GM11168 (cell line): ENCODE measurements around the gene MYBPC1.
"Not testable (repeated sequence)": the region's sequence is repeated elsewhere in the genome, so short reads cannot be mapped to it uniquely, and the experiment has no call there.

Experiments
- in situ Hi-C: fragments of 300-500 bp; cut with MboI; formaldehyde crosslinking; loops from one replicate; pipeline ENCODE4 v1.12.0; 2022; ENCODE audit warnings: low sequenced_read_pairs; ENCODE audit not compliant: unreplicated experiment

The MYBPC1 gene

DNA sequence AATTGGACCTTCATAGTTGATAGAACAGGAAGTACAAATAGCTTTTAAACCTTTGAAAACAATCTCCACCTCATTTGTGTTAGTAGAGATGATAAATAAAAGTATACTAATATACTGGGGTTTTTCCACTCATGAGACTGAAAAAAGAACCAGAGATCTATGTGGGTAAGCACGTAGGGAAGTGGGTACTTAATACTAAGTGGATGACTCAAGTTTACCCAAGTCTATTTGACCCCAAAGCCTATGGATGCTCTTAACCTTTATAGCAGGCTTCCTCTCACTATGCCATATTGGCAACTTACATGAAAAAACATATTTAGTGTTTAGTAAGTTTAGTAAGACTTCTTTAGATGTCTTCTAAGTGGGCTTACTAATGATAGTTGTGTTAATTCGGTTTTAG, 53.4 kb downstream of the MYBPC1 start:
- in situ Hi-C loops, result no loop called here

DNA sequence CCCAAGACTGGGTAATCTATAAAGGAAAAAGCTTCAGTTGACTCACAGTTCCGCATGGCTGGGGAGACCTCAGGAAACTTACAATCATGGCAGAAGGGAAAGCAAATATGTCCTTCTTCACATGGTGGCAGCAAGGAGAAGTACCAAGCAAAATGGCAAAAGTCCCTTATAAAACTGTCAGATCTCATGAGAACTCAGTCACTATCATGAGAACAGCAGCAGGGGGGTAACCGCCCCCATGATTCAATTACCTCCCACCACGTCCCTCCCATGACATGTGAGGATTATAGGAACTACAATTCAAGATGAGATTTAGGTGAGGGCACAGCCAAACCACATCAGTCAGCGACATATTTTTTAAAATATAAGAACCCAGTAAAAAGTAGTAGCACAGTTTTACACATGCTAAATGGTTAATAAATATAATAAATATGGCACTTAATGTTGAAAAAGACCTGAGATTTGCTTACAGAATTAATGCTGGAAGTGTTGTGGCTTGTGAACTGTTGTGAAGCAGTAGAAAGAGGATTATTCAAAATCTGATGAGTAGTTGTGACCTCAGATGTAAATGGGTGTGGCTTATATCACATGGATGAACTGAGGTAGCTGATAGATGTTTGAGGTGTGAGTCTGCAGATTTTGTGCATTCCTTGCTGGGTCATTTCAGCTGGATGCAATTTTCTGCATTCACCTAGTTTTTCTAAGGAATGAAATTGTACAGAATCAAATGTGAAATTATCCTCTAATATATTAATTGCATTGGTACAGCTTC, 55.8 kb downstream of the MYBPC1 start:
- in situ Hi-C loops, result no loop called here

- in situ Hi-C loops, result no loop called here
These were observed 58.3 kb downstream of the MYBPC1 start for GRCh38 chr12:101653030-101653429.

- in situ Hi-C loops, result no loop called here
These were observed 58.7 kb downstream of the MYBPC1 start for GRCh38 chr12:101653503-101653902.

DNA sequence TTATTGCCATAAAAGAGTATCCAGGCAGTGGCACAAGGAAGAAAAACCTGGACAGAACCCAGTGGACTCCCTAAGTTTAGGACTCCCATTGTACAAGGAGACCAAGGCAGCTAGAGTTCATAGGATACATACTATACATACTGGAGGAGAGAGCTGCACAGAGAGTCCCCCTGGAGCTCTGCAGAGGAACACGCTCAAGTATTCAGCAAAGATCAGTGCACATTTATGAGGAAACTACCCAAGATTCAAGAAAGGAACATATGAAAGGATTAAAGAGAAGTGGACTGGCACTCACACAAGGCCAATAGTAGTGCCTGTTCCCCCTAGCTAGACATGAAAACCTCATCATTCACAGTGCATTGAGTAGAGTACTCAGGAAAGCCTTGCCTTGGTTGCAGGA, 59.7 kb downstream of the MYBPC1 start:
- in situ Hi-C loops, result no loop called here

- in situ Hi-C loops, result no loop called here
These were observed 60.6 kb downstream of the MYBPC1 start for GRCh38 chr12:101655393-101655792.

GRCh38 chr12:101660662-101661061, 65.9 kb downstream of the MYBPC1 start:
- in situ Hi-C loops, result not testable (repeated sequence)

GRCh38 chr12:101663298-101663697, 68.5 kb downstream of the MYBPC1 start:
- in situ Hi-C loops, result no loop called here

DNA sequence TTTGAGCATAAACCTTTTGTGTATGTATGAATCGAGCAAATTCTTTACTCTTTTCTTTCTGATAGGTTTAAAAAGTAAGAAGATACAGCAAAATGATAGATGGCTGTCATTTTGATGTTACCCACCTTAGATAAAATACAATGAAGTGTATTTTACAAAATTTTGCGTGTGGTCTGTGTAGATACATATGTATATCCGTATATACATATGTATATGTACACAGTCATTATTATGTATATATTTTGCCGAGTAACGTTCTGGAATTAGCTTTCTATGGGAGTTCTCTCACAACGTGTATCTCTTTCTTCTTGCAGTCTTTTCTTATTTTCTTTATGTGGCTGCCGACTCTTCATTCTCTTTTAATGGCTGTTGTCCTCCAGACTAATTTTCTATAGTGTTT, 70.2 kb downstream of the MYBPC1 start:
- in situ Hi-C loops, result no loop called here

DNA sequence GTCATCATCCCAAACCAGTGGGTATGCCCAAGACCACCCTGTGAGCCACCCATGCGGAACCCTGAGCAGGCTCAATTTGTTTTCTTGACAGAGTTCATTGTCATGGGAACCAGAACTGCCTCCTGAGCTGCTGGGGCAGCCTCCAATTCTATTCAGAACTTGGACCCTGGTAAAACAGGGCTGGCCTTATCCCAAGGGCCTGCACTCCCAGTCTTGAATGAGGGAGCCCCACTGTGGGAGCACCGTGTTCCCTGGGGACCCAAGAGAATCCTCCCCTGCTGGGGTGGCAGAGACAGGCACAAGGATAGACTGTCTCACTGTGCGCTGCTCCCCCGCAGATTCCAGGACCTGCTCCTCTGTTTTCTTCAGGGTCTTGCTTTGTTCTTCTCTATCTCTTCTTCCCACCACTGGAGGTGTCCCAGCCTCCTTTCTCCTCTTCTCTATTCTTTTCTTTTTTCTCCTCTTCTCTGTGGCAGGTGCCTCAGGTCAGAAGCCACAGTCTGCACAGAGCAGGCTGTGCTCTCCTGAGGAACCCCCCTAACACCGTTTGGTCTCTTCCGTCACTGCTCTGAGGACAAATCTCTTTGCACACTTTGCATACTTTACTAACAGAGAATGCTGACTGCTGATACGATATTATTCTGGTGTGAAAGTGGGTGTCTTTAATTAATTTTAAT, 71.4 kb downstream of the MYBPC1 start:
- in situ Hi-C loops, result no loop called here

DNA sequence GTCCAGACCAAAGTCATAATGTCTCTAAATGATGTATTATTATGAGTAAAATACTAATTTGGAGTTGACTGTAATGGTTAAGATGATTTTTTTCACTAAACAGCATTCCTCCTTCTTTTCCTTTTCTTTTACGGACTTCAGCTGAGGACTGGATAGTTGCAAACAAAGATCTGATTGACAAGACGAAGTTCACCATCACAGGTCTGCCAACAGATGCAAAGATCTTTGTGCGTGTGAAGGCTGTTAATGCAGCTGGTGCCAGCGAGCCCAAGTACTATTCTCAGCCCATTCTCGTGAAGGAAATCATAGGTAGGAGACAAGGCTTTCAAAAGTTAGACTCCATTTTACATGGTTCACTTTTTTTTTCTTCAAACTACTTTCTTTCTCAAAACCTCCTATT, 72.8 kb downstream of the MYBPC1 start:
- in situ Hi-C loops, result no loop called here

- in situ Hi-C loops, result no loop called here
These were observed 75.4 kb downstream of the MYBPC1 start for GRCh38 chr12:101670007-101670671.

GRCh38 chr12:101671157-101671791, 76.5 kb downstream of the MYBPC1 start:
- in situ Hi-C loops, result no loop called here

GRCh38 chr12:101671833-101672232, 77.1 kb downstream of the MYBPC1 start:
- in situ Hi-C loops, result no loop called here

DNA sequence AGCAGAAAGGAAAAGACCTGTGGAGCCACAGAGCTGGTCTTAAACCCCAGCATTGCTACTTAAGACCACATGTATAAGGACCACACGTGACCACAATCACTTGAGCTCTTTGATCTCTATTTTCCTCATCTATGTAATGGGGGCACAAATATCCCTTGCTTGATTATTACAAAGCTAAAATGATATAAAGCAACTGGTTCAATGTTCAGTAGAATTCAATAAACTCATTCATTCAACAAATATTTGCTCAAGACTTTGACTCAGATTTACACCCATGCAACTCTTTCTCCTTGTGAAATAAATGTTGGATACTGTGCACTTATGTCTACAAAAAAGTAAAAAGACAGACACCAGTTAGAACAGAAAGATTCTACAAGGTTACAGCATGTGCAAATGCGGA, 80.8 kb downstream of the MYBPC1 start:
- in situ Hi-C loops, result no loop called here

DNA sequence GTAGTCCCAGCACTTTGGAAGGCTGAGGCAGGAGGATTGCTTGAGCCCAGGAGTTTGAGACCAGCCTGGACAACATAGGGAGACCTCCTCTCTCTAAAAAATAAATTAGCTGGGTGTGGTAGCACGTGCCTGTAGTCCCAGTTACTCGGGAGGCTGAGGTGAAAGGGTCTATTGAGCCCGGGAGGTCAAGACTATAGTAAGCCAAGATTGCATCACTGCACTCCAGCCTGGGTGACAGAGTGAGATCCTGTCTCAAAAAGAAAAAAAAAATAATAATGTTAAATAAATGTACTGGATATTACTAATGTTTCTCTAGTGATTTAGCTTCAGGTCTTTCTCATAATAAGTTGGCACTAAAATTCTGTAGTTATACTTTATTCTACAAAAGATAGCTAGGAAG, 81.7 kb downstream of the MYBPC1 start:
- in situ Hi-C loops, result not testable (repeated sequence)

DNA sequence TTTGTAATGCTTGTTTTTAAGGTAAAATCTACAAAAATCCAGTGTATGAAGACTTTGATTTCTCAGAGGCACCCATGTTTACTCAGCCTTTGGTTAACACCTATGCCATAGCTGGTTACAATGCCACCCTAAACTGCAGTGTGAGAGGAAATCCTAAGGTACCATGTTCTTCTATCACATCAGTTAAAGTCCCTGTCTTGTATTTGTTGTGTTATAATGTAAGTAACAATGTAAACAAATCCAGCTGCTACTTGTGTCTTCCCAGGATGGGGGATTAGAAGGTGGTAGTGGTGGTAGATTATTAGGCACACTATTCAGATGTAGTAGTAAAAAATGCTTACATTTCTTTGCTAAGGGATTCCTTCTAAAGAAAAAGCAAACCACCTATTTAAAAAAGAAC, 83.3 kb downstream of the MYBPC1 start:
- in situ Hi-C loops, result no loop called here

GRCh38 chr12:101680240-101680639, 85.5 kb downstream of the MYBPC1 start:
- in situ Hi-C loops, result no loop called here

- in situ Hi-C loops, result no loop called here
These were observed 85.9 kb downstream of the MYBPC1 start for GRCh38 chr12:101680647-101681046.

DNA sequence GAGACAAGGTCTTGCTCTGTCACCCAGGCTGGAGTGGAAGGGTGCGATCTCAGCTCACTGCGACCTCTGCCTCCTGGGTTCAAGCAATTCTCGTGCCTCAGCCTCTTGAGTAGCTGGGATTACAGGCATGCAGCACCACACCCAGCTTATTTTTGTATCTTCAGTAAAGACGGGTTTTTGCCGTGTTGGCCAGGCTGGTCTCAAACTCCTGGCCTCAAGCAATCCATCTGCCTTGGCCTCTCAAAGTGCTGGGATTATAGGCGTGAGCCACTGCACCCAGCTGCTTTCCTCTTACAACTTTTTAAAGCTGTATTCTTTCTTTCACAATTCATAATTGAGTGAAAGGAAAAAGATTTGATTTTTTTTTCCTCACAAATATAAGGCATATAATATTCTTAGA, 86.9 kb downstream of the MYBPC1 start:
- in situ Hi-C loops, result not testable (repeated sequence)

GRCh38 chr12:101685092-101685491, 90.3 kb downstream of the MYBPC1 start:
- in situ Hi-C loops, result no loop called here
